Measurements from ENCODE around the gene TAF15.

- TF ChIP-seq EZH2 (IDR thresholded peaks at IDR 0.05; ENCODE audit: insufficient read depth, poor library complexity, severe bottlenecking) (no peak), EZH2phosphoT487 (IDR thresholded peaks at IDR 0.05; ENCODE audit: insufficient read depth, low read depth) (no peak)
Measured at GRCh38 chr17:35847633-35848373, 38.5 kb downstream of the TAF15 start.
